Fibroblast of lung (primary cell): ENCODE measurements around the gene SELENOI.
"Not testable (repeated sequence)": the region's sequence is repeated elsewhere in the genome, so short reads cannot be mapped to it uniquely, and the experiment has no call there.

ENCODE experiments used
- EZH2 ChIP-seq: IDR thresholded peaks from 2 replicates; pipeline ENCODE4 v1.5.1; 2012; ENCODE audit warnings: low read length, control low read depth, mild to moderate bottlenecking; ENCODE audit errors: missing control alignments
- TF ChIP-seq, protein P1 (sequence below), 2 donors: IDR thresholded peaks in 1 of 2; conservative IDR thresholded peaks in 1 of 2; 1 replicate in 1 of 2; 2 replicates in 1 of 2; pipeline ENCODE4 v1.5.1; 2011 to 2012; ENCODE audit warnings: low read length in 2 of 2, control low read depth in 1 of 2, inconsistent platforms in 1 of 2, low read depth in 1 of 2, mild to moderate bottlenecking in 1 of 2

DNA sequence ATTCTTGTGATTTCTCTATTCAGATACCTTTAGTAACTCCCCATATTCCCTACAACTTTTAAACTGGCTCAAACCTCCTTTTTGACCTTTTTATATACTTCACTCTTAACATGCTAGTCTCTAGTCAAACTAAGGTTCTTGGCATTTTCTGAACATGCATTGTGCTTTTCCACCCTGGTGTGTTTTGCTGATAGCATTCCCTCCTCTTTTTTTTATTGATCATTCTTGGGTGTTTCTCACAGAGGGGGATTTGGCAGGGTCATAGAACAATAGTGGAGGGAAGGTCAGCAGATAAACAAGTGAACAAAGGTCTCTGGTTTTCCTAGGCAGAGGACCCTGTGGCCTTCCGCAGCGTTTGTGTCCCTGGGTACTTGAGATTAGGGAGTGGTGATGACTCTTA lies 23.7 kb downstream of the SELENOI start:
- TF ChIP-seq, protein P1, sequence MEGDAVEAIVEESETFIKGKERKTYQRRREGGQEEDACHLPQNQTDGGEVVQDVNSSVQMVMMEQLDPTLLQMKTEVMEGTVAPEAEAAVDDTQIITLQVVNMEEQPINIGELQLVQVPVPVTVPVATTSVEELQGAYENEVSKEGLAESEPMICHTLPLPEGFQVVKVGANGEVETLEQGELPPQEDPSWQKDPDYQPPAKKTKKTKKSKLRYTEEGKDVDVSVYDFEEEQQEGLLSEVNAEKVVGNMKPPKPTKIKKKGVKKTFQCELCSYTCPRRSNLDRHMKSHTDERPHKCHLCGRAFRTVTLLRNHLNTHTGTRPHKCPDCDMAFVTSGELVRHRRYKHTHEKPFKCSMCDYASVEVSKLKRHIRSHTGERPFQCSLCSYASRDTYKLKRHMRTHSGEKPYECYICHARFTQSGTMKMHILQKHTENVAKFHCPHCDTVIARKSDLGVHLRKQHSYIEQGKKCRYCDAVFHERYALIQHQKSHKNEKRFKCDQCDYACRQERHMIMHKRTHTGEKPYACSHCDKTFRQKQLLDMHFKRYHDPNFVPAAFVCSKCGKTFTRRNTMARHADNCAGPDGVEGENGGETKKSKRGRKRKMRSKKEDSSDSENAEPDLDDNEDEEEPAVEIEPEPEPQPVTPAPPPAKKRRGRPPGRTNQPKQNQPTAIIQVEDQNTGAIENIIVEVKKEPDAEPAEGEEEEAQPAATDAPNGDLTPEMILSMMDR (conservative IDR thresholded peaks at IDR 0.05 in 1 of 2, IDR thresholded peaks at IDR 0.05 in 1 of 2; ENCODE audit: low read depth in 1 of 2, low read length in 2 of 2) = not testable (repeated sequence)
- not testable (repeated sequence) for TF ChIP-seq EZH2
